HG03108 (cell line): ENCODE results near the gene GABRP.

Source experiments
- ATAC-seq: cut with Tn5 transposase; IDR thresholded peaks from one replicate; pipeline ENCODE4 v1.9.1; 2021; ENCODE audit warnings: moderate library complexity; ENCODE audit not compliant: unreplicated experiment

Gene GABRP

GRCh38 chr5:170860415-170860814 lies 76.9 kb downstream of the GABRP start:
- no peak for ATAC-seq

- no peak for ATAC-seq
These were observed 77.5 kb downstream of the GABRP start for GRCh38 chr5:170860818-170861666.

- ATAC-seq = no peak
These were observed 78.1 kb downstream of the GABRP start for GRCh38 chr5:170861667-170861916.

GRCh38 chr5:170861917-170862766 lies 78.6 kb downstream of the GABRP start, which contains the start of gene RANBP17:
TSS of gene RANBP17 (plus strand) at chr5:170862018.
- no peak for ATAC-seq

- ATAC-seq = no peak
These were observed 80.1 kb downstream of the GABRP start for GRCh38 chr5:170863646-170864045.
